Adrenal gland (tissue), 12 donors: ENCODE results near the gene BTBD9. TPM values are rescaled to one million over a fixed set of nuclear protein-coding genes. Genes with fewer than 3 reads are reported as not detected.

Experiments used
- DNase-seq, 7 donors: peaks; one replicate each; pipeline ENCODE4 v3.0.0-alpha.2; 2019 to 2020
- H3K27ac ChIP-seq, 5 donors: fragments of 200-600 bp; sonication (generic) in 4 of 5; 1 replicate in 3 of 5; 2 replicates in 2 of 5; pipeline versions ENCODE4 v1.5.1 to v1.8.0; 2016 to 2020; ENCODE audit warnings: mild to moderate bottlenecking in 1 of 5
- H3K27me3 ChIP-seq: fragments of 200-600 bp; 2 replicates; pipeline ENCODE4 v1.8.0; 2021
- H3K36me3 ChIP-seq, 2 donors: fragments of 200-600 bp; replicated peaks in 1 of 2; 1 replicate in 1 of 2; 2 replicates in 1 of 2; pipeline versions ENCODE4 v1.5.1 to v1.8.0; 2018 to 2022
- H3K4me1 ChIP-seq, 2 donors: fragments of 200-600 bp; replicated peaks in 1 of 2; 1 replicate in 1 of 2; 2 replicates in 1 of 2; pipeline versions ENCODE4 v1.5.1 to v1.8.0; 2018 to 2021
- H3K4me3 ChIP-seq, 4 donors: fragments of 200-600 bp; sonication (generic) in 3 of 4; one replicate each; pipeline ENCODE4 v1.5.1; 2016 to 2018
- H3K9me3 ChIP-seq, 3 donors: fragments of 200-600 bp; sonication (generic) in 1 of 3; replicated peaks in 1 of 3; 1 replicate in 2 of 3; 2 replicates in 1 of 3; pipeline versions ENCODE4 v1.5.1 to v1.8.0; 2016 to 2021
- CTCF ChIP-seq, 6 experiments: fragments of 450-650 bp in 4 of 6; fragments of 200-600 bp in 2 of 6; sonication (generic) in 1 of 6; IDR thresholded peaks; 1 replicate in 5 of 6; 2 replicates in 1 of 6; pipeline versions ENCODE4 v1.5.1 to v1.8.0; 2016 to 2021; ENCODE audit warnings: antibody characterized with exemption in 6 of 6, mild to moderate bottlenecking in 2 of 6, moderate library complexity in 1 of 6
- POLR2A ChIP-seq, 2 donors: fragments of 450-650 bp; IDR thresholded peaks; one replicate each; pipeline ENCODE4 v1.6.1; 2017; ENCODE audit warnings: antibody characterized with exemption in 2 of 2, mild to moderate bottlenecking in 2 of 2, moderate library complexity in 1 of 2
- WGBS, 4 donors: extraction: QIAGEN DNeasy Blood & Tissue Kit in 2 of 4; methylation state at CpG; one replicate each; pipeline versions ENCODE4 v1.1.5 to v1.1.7; 2013 to 2017; 5-methylcytosine and 5-hydroxymethylcytosine counted together
- intact Hi-C, 2 donors: fragments of 100-400 bp; cut with DNase I; formaldehyde crosslinking; loops; one replicate each; pipeline versions ENCODE4 v1.14.1 to v1.15.0; 2022 to 2023
- polyA plus RNA-seq, 3 donors: library from polyadenylated mRNA; stranded (reverse); fragments of 200-250 nt in 2 of 3; fragments of 350-450 nt in 1 of 3; fragmentation: Illumina TruSeq in 1 of 3; extraction: RNeasy Lipid Tissue Mini Kit (QIAGEN cat#74804) in 1 of 3; gene quantifications; one replicate each; pipeline ENCODE4 v1.2.3, GENCODE V29; 2013 to 2014
- total RNA-seq, 9 donors: library from RNA; depleted of rRNA in 4 of 9; stranded (reverse); fragments of >200 nt in 4 of 9; fragments of 120-200 nt in 1 of 9; fragmentation: NEBNext Ultra II Directional in 1 of 9; extraction: Animal tissue kit (Norgen Biotek cat#: 25700) in 1 of 9; gene quantifications; one replicate each; pipeline versions ENCODE4 v1.1.0 to v1.2.4, GENCODE V29; 2013 to 2023
- donor health status: healthy with polysubstance abuse.
- donor health status: Bipolar disorder and iron deficiency.
- donor health status: DM: yes; HTN: yes; CAD: no.
- donor health status: DM: no; HTN: no; CAD: no.
- donor health status: DM: no; HTN: no; CAD: no.
- donor health status: DM: yes; HTN: yes; CAD: no.

The BTBD9 gene
- total and polyA plus RNA-seq, 12 donors: 2.4 to 29.6 (median 18.1) TPM

- Histone ChIP-seq H3K9me3 (no peaks in the 10 kb centered on the region), H3K27me3 (no peaks in the 10 kb centered on the region), H3K27ac (no peak overlapping the region), H3K4me3 (no peak overlapping the region), H3K36me3 (no peaks in the 10 kb centered on the region), H3K4me1 (peaks cover 5 to 19% of the 10 kb centered on the region in 2 donors)
- intact Hi-C loops: no loop called here
- TF ChIP-seq CTCF (IDR thresholded peaks at IDR 0.05) (no peak), POLR2A (IDR thresholded peaks at IDR 0.05) (no peak)
- 62 to 77% (median 71%) methylated on average over 2 of the region's 2 CpGs for WGBS, 4 donors
- no peak for DNase-seq
Measured at GRCh38 chr6:38259736-38260135, 380.0 kb downstream of the BTBD9 start.

- Histone ChIP-seq H3K36me3 (no peaks in the 10 kb centered on the region), H3K9me3 (no peaks in the 10 kb centered on the region), H3K27me3 (no peaks in the 10 kb centered on the region), H3K27ac (no peak overlapping the region), H3K4me3 (no peak overlapping the region), H3K4me1 (no peaks in the 10 kb centered on the region)
- DNase-seq: no peak
- intact Hi-C loops: no loop called here
- TF ChIP-seq POLR2A (IDR thresholded peaks at IDR 0.05) (no peak), CTCF (IDR thresholded peaks at IDR 0.05) (no peak)
- WGBS, 4 donors: 90 to 95% (median 92%) methylated on average over 9 of the region's 9 CpGs
Measured at GRCh38 chr6:38248500-38249234, 391.1 kb downstream of the BTBD9 start.

GRCh38 chr6:38245295-38245694 is 394.4 kb downstream of the BTBD9 start:
- intact Hi-C loops: no loop called here
- TF ChIP-seq CTCF (IDR thresholded peaks at IDR 0.05) (no peak), POLR2A (IDR thresholded peaks at IDR 0.05) (no peak)
- no peak for DNase-seq
- no peaks in the 10 kb centered on the region for H3K27me3 ChIP-seq
- peaks cover 0 to under 1% of the 10 kb centered on the region in 2 donors for H3K4me1 ChIP-seq
- no peak overlapping the region for H3K4me3 ChIP-seq
- H3K27ac ChIP-seq: no peak overlapping the region
- no peaks in the 10 kb centered on the region for H3K36me3 ChIP-seq
- no peaks in the 10 kb centered on the region for H3K9me3 ChIP-seq
- 92 to 96% (median 94%) methylated on average over 3 of the region's 3 CpGs for WGBS, 4 donors

- no peak for DNase-seq
- TF ChIP-seq CTCF (IDR thresholded peaks at IDR 0.05): no peak
- no peak for TF ChIP-seq POLR2A (IDR thresholded peaks at IDR 0.05)
- 87 to 95% (median 94%) methylated on average over 3 of the region's 3 CpGs for WGBS, 4 donors
- Histone ChIP-seq H3K27ac (no peak overlapping the region), H3K4me3 (no peak overlapping the region), H3K4me1 (peaks cover 0 to 5% of the 10 kb centered on the region in 2 donors), H3K9me3 (no peaks in the 10 kb centered on the region), H3K36me3 (no peaks in the 10 kb centered on the region), H3K27me3 (no peaks in the 10 kb centered on the region)
- intact Hi-C loops: no loop called here
Measured at GRCh38 chr6:38244869-38245268, 394.9 kb downstream of the BTBD9 start.
